H9 (cell line): ENCODE results near the gene RALGPS2. TPM values are rescaled to one million over a fixed set of nuclear protein-coding genes. Genes with fewer than 3 reads are reported as not detected.

ENCODE experiments used
- DNase-seq: peaks from one replicate; pipeline ENCODE4 v3.0.0-alpha.2; 2017
- H2AFZ ChIP-seq: one replicate; pipeline ENCODE4 v1.6.1; 2013; ENCODE audit warnings: mild to moderate bottlenecking, low read length, control low read depth, moderate library complexity
- H2AK5ac ChIP-seq: 2 replicates; pipeline ENCODE4 v1.6.1; 2013; ENCODE audit warnings: low read length, control low read depth, mixed read lengths; ENCODE audit not compliant: insufficient read length
- H2BK120ac ChIP-seq: one replicate; pipeline ENCODE4 v1.6.1; 2013; ENCODE audit warnings: low read depth, mild to moderate bottlenecking, low read length, control low read depth, inconsistent platforms; ENCODE audit not compliant: poor library complexity, severe bottlenecking
- H2BK12ac ChIP-seq: 2 replicates; pipeline ENCODE4 v1.6.1; 2013; ENCODE audit warnings: low read length, control low read depth, mixed read lengths, low read depth; ENCODE audit not compliant: insufficient read length
- H2BK15ac ChIP-seq: 2 replicates; pipeline ENCODE4 v1.6.1; 2013; ENCODE audit warnings: low read depth, low read length, control low read depth
- H2BK20ac ChIP-seq: one replicate; pipeline ENCODE4 v1.6.1; 2013; ENCODE audit warnings: low read depth, mild to moderate bottlenecking, low read length, control low read depth, inconsistent platforms; ENCODE audit not compliant: poor library complexity, severe bottlenecking
- H2BK5ac ChIP-seq: 2 replicates; pipeline ENCODE4 v1.6.1; 2013; ENCODE audit warnings: low read length, control low read depth, mixed read lengths; ENCODE audit not compliant: insufficient read length
- H3K14ac ChIP-seq: 2 replicates; pipeline ENCODE4 v1.6.1; 2013; ENCODE audit warnings: low read length, control low read depth; ENCODE audit not compliant: insufficient read depth
- H3K18ac ChIP-seq: 2 replicates; pipeline ENCODE4 v1.6.1; 2013; ENCODE audit warnings: low read depth, mild to moderate bottlenecking, mixed read lengths, low read length, control low read depth; ENCODE audit not compliant: insufficient read length
- H3K23ac ChIP-seq: 2 replicates; pipeline ENCODE4 v1.6.1; 2013; ENCODE audit warnings: low read length, control low read depth, mixed read lengths, low read depth; ENCODE audit not compliant: insufficient read length
- H3K23me2 ChIP-seq: 2 replicates; pipeline ENCODE4 v1.6.1; 2013; ENCODE audit warnings: low read depth, mild to moderate bottlenecking, mixed read lengths, low read length, control low read depth; ENCODE audit not compliant: insufficient read length, poor library complexity, severe bottlenecking
- H3K27ac ChIP-seq: 2 replicates; pipeline ENCODE4 v1.5.1; 2013; ENCODE audit warnings: low read length, control low read depth, mixed read lengths, low read depth; ENCODE audit not compliant: insufficient read length
- H3K27me3 ChIP-seq: 2 replicates; pipeline ENCODE4 v1.6.1; 2013; ENCODE audit warnings: low read length, control low read depth, inconsistent platforms; ENCODE audit not compliant: insufficient read depth
- H3K4ac ChIP-seq: 2 replicates; pipeline ENCODE4 v1.6.1; 2013; ENCODE audit warnings: low read depth, mild to moderate bottlenecking, control low read depth, inconsistent platforms, low read length, moderate library complexity
- H3K4me1 ChIP-seq: 2 replicates; pipeline ENCODE4 v1.6.1; 2013; ENCODE audit warnings: low read length, control low read depth, inconsistent platforms; ENCODE audit not compliant: insufficient read depth
- H3K4me2 ChIP-seq: 2 replicates; pipeline ENCODE4 v1.6.1; 2013; ENCODE audit warnings: low read length, control low read depth, mixed read lengths; ENCODE audit not compliant: insufficient read length, insufficient read depth
- H3K56ac ChIP-seq: 2 replicates; pipeline ENCODE4 v1.6.1; 2013; ENCODE audit warnings: low read depth, mild to moderate bottlenecking, mixed read lengths, low read length, control low read depth; ENCODE audit not compliant: insufficient read length
- H3K79me1 ChIP-seq: 2 replicates; pipeline ENCODE4 v1.6.1; 2013; ENCODE audit warnings: low read depth, mild to moderate bottlenecking, moderate library complexity, low read length, control low read depth, inconsistent platforms; ENCODE audit not compliant: insufficient read depth, poor library complexity, severe bottlenecking
- H3K79me2 ChIP-seq: 2 replicates; pipeline ENCODE4 v1.6.1; 2013; ENCODE audit warnings: low read length, control low read depth, inconsistent platforms; ENCODE audit not compliant: insufficient read depth
- H3K9ac ChIP-seq: 2 replicates; pipeline ENCODE4 v1.6.1; 2013; ENCODE audit warnings: low read length, control low read depth, mixed read lengths; ENCODE audit not compliant: insufficient read length; ENCODE audit errors: extremely low read depth
- H3K9me3 ChIP-seq: one replicate; pipeline ENCODE4 v1.6.1; 2013; ENCODE audit warnings: low read depth, low read length, inconsistent platforms; ENCODE audit not compliant: control insufficient read depth
- H3T11ph ChIP-seq: one replicate; pipeline ENCODE4 v1.6.1; 2013; ENCODE audit warnings: mild to moderate bottlenecking, low read length, control low read depth, inconsistent platforms
- H4K20me1 ChIP-seq: one replicate; pipeline ENCODE4 v1.6.1; 2013; ENCODE audit not compliant: control insufficient read depth, insufficient read length, insufficient read depth
- H4K5ac ChIP-seq: 2 replicates; pipeline ENCODE4 v1.6.1; 2013; ENCODE audit warnings: low read depth, mild to moderate bottlenecking, mixed read lengths, low read length, control low read depth; ENCODE audit not compliant: insufficient read length
- H4K8ac ChIP-seq: replicated peaks from 2 replicates; pipeline ENCODE4 v1.6.1; 2013; ENCODE audit warnings: low read length, control low read depth, mixed read lengths, low read depth; ENCODE audit not compliant: insufficient read length
- H4K91ac ChIP-seq: 2 replicates; pipeline ENCODE4 v1.6.1; 2013; ENCODE audit warnings: low read depth, mild to moderate bottlenecking, moderate library complexity, mixed read lengths, low read length, control low read depth; ENCODE audit not compliant: insufficient read length
- H3K27ac Mint-ChIP-seq, 3 experiments: 2 replicates in 2 of 3; 3 replicates in 1 of 3; pipeline ENCODE4 v1.8.0; 2020 to 2021; ENCODE audit warnings: mixed read lengths in 3 of 3, mild to moderate bottlenecking in 1 of 3, moderate library complexity in 1 of 3
- H3K27me3 Mint-ChIP-seq: 2 replicates; pipeline ENCODE4 v1.8.0; 2021; ENCODE audit warnings: low read depth, mild to moderate bottlenecking, moderate library complexity, mixed read lengths
- H3K36me3 Mint-ChIP-seq, 3 experiments: 2 replicates in 2 of 3; 3 replicates in 1 of 3; pipeline ENCODE4 v1.8.0; 2020 to 2021; ENCODE audit warnings: low read depth in 3 of 3, mixed read lengths in 3 of 3; ENCODE audit not compliant: insufficient read depth in 1 of 3
- H3K4me1 Mint-ChIP-seq, 2 experiments: 2 replicates each; pipeline ENCODE4 v1.8.0; 2020; ENCODE audit warnings: mixed read lengths in 2 of 2
- H3K4me3 Mint-ChIP-seq, 2 experiments: 2 replicates in 1 of 2; 3 replicates in 1 of 2; pipeline ENCODE4 v1.8.0; 2020 to 2021; ENCODE audit warnings: mild to moderate bottlenecking in 2 of 2, mixed read lengths in 2 of 2, moderate library complexity in 1 of 2
- H3K9me3 Mint-ChIP-seq, 2 experiments: 2 replicates in 1 of 2; 3 replicates in 1 of 2; pipeline ENCODE4 v1.8.0; 2020; ENCODE audit warnings: mild to moderate bottlenecking in 2 of 2, mixed read lengths in 2 of 2, moderate library complexity in 1 of 2
- CTCF ChIP-seq: fragments of 200-600 bp; sonication (generic); conservative IDR thresholded peaks from 3 replicates; pipeline ENCODE4 v1.8.0; 2021; ENCODE audit warnings: antibody characterized with exemption, mild to moderate bottlenecking
- WGBS: extraction: QIAGEN DNeasy Blood & Tissue Kit; methylation state at CpG from one replicate; pipeline ENCODE4 v1.1.7; 2013; ENCODE audit warnings: missing lambda C conversion rate, low lambda C conversion rate, mixed read lengths; ENCODE audit not compliant: insufficient read length; ENCODE audit errors: extremely low coverage; 5-methylcytosine and 5-hydroxymethylcytosine counted together
- total RNA-seq: library from RNA; stranded (reverse); gene quantifications from 2 replicates; pipeline ENCODE4 v1.2.1, GENCODE V29; 2021

The RALGPS2 gene
- total RNA-seq, 1 experiment from 2014 or later: 32.6 TPM

- H2BK15ac ChIP-seq: no peak overlapping the region
- H3K9me3 ChIP-seq: no peaks in the 10 kb centered on the region
- no peak overlapping the region for H2AFZ ChIP-seq
- DNase-seq: no peak
- Mint-ChIP-seq H3K4me1 (peaks cover 2 to 5% of the 10 kb centered on the region in 2 experiments; a peak in 3 of 4 replicates), H3K27ac (no peak overlapping the region), H3K9me3 (no peaks in the 10 kb centered on the region; a peak in 1 of 5 replicates), H3K36me3 (peaks cover 2 to 8% (median 6%) of the 10 kb centered on the region in 3 experiments), H3K4me3 (no peak overlapping the region), H3K27me3 (no peaks in the 10 kb centered on the region)
- no CpG with 5 or more reads among the region's 3 CpGs for WGBS
- no peak overlapping the region for H3K56ac ChIP-seq
- H3K27ac ChIP-seq: no peak overlapping the region
- H4K91ac ChIP-seq: no peak overlapping the region
- no peaks in the 10 kb centered on the region for H3K79me2 ChIP-seq
- H3K14ac ChIP-seq: no peak overlapping the region
- H3K4ac ChIP-seq: no peak overlapping the region
- H2BK120ac ChIP-seq: no peak overlapping the region
- H3K27me3 ChIP-seq: no peaks in the 10 kb centered on the region
- H2BK12ac ChIP-seq: no peak overlapping the region
- H3K18ac ChIP-seq: no peak overlapping the region
- TF ChIP-seq CTCF: no peak
- no peak overlapping the region for H4K8ac ChIP-seq
- no peak overlapping the region for H3K23ac ChIP-seq
- no peak overlapping the region for H2BK20ac ChIP-seq
- no peak overlapping the region for H3K4me2 ChIP-seq
- H3K23me2 ChIP-seq: no peaks in the 10 kb centered on the region
- no peak overlapping the region for H2AK5ac ChIP-seq
- no peak overlapping the region for H4K5ac ChIP-seq
- no peaks in the 10 kb centered on the region for H3K79me1 ChIP-seq
- no peak overlapping the region for H2BK5ac ChIP-seq
- H3K4me1 ChIP-seq: no peaks in the 10 kb centered on the region
- H3K9ac ChIP-seq: no peak overlapping the region
- no peak overlapping the region for H3T11ph ChIP-seq
- H4K20me1 ChIP-seq: no peaks in the 10 kb centered on the region
Observed at GRCh38 chr1:178802873-178803272, 77.8 kb downstream of the RALGPS2 start.
